Panc1 (cell line): ENCODE results near the gene SLC34A1. TPM values are rescaled to one million over a fixed set of nuclear protein-coding genes. Genes with fewer than 3 reads are reported as not detected.
A peak's percentile ranks its signal among the peaks of the same experiment; 100 is the strongest.

Experiments used
- ATAC-seq: fragments of 200-7000 bp; cut with Tn5 transposase; 2 replicates; pipeline ENCODE4 v1.9.1; 2020; ENCODE audit warnings: mild to moderate bottlenecking, moderate library complexity
- BruUV-seq: library from RNA; stranded (reverse); fragments of 400-500 nt; replicated peaks from 2 replicates; lab custom pipeline; 2021; lab: Mats Ljungman, UMichigan
- CTCF ChIA-PET: fragments of 300-600 bp; sonication (Branson Sonifier 250); formaldehyde crosslinking; loops from one replicate; lab custom pipeline; 2022; ENCODE audit warnings: antibody characterized with exemption; lab: Charles Lee
- POLR2A ChIA-PET: fragments of 300-600 bp; sonication (Branson Sonifier 250); formaldehyde crosslinking; loops from one replicate; lab custom pipeline; 2022; ENCODE audit warnings: antibody characterized with exemption; lab: Charles Lee
- DNase-seq: peaks from one replicate; pipeline ENCODE4 v3.0.0-alpha.2; 2010; ENCODE audit warnings: low read depth, low spot score
- H3K27ac ChIP-seq: 2 replicates; pipeline ENCODE4 v1.5.1; 2011; ENCODE audit warnings: mild to moderate bottlenecking, low read length, inconsistent platforms
- H3K27me3 ChIP-seq: fragments of 200-500 bp; sonication (Bioruptor generic); 2 replicates; pipeline ENCODE4 v1.6.0; 2014; ENCODE audit warnings: low read length, inconsistent platforms; ENCODE audit not compliant: control insufficient read depth, insufficient read depth
- H3K36me3 ChIP-seq: fragments of 200-500 bp; sonication (Bioruptor generic); 2 replicates; pipeline ENCODE4 v1.5.1; 2014; ENCODE audit warnings: inconsistent platforms, mild to moderate bottlenecking, low read length, moderate library complexity; ENCODE audit not compliant: control insufficient read depth, insufficient read depth
- H3K4me1 ChIP-seq: 2 replicates; pipeline ENCODE4 v1.5.1; 2011; ENCODE audit warnings: inconsistent platforms, mild to moderate bottlenecking, low read length, moderate library complexity; ENCODE audit not compliant: control insufficient read depth, insufficient read depth
- H3K4me3 ChIP-seq, 2 experiments: 2 replicates each; pipeline ENCODE4 v1.5.1; 2011 to 2012; ENCODE audit warnings: low read depth in 2 of 2, low read length in 2 of 2, mild to moderate bottlenecking in 2 of 2, inconsistent platforms in 1 of 2, moderate library complexity in 1 of 2
- H3K9me3 ChIP-seq: fragments of 200-500 bp; sonication (Bioruptor generic); 2 replicates; pipeline ENCODE4 v1.5.1; 2014; ENCODE audit warnings: low read depth, mild to moderate bottlenecking, inconsistent platforms, low read length, moderate library complexity; ENCODE audit not compliant: control insufficient read depth, insufficient read depth
- POLR2AphosphoS5 ChIP-seq: IDR thresholded peaks from 2 replicates; pipeline ENCODE4 v1.6.1; 2012; ENCODE audit warnings: mild to moderate bottlenecking, low read depth, low read length, moderate library complexity
- SIN3A ChIP-seq: IDR thresholded peaks from 2 replicates; pipeline ENCODE4 v1.6.1; 2012; ENCODE audit warnings: low read depth, mild to moderate bottlenecking, low read length, moderate library complexity, borderline replicate concordance; ENCODE audit not compliant: insufficient read depth
- TCF7L2 ChIP-seq: IDR thresholded peaks from 2 replicates; pipeline ENCODE4 v1.6.1; 2011; ENCODE audit warnings: mild to moderate bottlenecking, low read depth, low read length, inconsistent platforms
- in situ Hi-C: cut with HindIII; loops from 2 replicates; pipeline ENCODE4 v1.10.0; 2016; ENCODE audit warnings: low sequenced_read_pairs, low pct_unique_long_range_greater_than_20kb
- intact Hi-C: fragments of 100-400 bp; cut with micrococcal nuclease; formaldehyde crosslinking; loops from one replicate; pipeline ENCODE4 v1.10.0; 2022; ENCODE audit not compliant: unreplicated experiment
- total RNA-seq: library from RNA; stranded (reverse); gene quantifications from one replicate; pipeline ENCODE4 v1.2.1, GENCODE V29; 2021; ENCODE audit not compliant: unreplicated experiment
- TF ChIP-seq, protein P1 (sequence below), 2 experiments: IDR thresholded peaks; 2 replicates each; pipeline ENCODE4 v1.6.1; 2011 to 2012; ENCODE audit warnings: low read depth in 2 of 2, control low read depth in 1 of 2, low read length in 1 of 2, mild to moderate bottlenecking in 1 of 2, moderate library complexity in 1 of 2; ENCODE audit not compliant: insufficient read depth in 1 of 2
- TF ChIP-seq, protein P2 (sequence below): fragments of 450-650 bp; IDR thresholded peaks from 2 replicates; pipeline ENCODE4 v1.5.1; 2017; ENCODE audit warnings: mild to moderate bottlenecking

SLC34A1 gene
- total RNA-seq, 1 experiment from 2014 or later, result not detected

DNA sequence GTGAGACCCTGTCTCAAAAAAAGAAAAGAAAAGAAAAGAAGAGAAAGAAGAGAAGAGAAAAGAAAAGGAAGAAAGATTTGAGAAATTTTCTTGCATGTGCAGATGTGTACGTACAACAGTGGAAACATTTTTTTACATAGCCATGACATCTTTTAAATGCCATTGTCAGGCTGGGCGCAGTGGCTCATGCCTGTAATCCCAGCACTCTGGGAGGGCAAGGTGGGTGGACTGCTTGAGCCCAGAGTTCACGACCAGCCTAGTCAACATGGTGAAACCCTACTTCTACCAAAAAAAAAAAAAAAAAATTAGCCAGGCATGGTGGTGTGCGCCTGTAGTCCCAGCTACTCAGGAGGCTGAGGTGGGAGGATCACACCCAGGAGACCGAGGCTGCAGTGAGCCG, 39.3 kb upstream of the SLC34A1 start:
- TF ChIP-seq POLR2AphosphoS5, result no peak
- DNase-seq (no peak), ATAC-seq (no peak)
- in situ Hi-C loops (no loop called here), intact Hi-C loops (no loop called here)
- Histone ChIP-seq H3K4me1 (peaks cover 15% of the 10 kb centered on the region), H3K36me3 (peaks cover 7% of the 10 kb centered on the region), H3K4me3 (no peak overlapping the region), H3K9me3 (no peaks in the 10 kb centered on the region), H3K27ac (no peak overlapping the region), H3K27me3 (no peaks in the 10 kb centered on the region)
- no TSS peak for BruUV-seq
- ChIA-PET POLR2A (no interaction called here), CTCF (no interaction called here)

DNA sequence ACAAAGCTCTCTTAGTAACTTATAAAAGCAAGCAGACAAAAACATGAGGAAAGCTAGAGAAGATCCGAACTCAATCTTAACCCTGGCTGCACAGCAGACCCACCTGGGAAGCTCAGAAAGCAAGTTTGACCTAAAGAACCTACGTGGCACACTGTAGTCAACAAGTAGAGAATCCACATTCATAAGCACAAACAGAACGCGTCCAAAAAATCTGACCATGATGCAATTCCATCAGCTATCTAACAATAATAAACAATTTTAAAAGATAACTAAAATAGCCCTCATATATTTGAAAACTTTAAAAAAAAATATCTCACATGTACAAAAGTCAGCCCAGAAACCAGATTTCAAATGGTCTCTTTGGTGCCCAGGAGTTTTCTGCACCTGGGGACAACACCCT, 37.4 kb upstream of the SLC34A1 start:
- H3K4me1 ChIP-seq, result peaks cover 23% of the 10 kb centered on the region
- H3K9me3 ChIP-seq, result no peaks in the 10 kb centered on the region
- intact Hi-C loops, result no loop called here
- peaks cover under 1% of the 10 kb centered on the region; the same call in 1 of the 2 replicates for H3K36me3 ChIP-seq
- no peak overlapping the region for H3K27ac ChIP-seq
- TF ChIP-seq TCF7L2 (no peak), POLR2AphosphoS5 (no peak), SIN3A (no peak)
- TF ChIP-seq, protein P1, sequence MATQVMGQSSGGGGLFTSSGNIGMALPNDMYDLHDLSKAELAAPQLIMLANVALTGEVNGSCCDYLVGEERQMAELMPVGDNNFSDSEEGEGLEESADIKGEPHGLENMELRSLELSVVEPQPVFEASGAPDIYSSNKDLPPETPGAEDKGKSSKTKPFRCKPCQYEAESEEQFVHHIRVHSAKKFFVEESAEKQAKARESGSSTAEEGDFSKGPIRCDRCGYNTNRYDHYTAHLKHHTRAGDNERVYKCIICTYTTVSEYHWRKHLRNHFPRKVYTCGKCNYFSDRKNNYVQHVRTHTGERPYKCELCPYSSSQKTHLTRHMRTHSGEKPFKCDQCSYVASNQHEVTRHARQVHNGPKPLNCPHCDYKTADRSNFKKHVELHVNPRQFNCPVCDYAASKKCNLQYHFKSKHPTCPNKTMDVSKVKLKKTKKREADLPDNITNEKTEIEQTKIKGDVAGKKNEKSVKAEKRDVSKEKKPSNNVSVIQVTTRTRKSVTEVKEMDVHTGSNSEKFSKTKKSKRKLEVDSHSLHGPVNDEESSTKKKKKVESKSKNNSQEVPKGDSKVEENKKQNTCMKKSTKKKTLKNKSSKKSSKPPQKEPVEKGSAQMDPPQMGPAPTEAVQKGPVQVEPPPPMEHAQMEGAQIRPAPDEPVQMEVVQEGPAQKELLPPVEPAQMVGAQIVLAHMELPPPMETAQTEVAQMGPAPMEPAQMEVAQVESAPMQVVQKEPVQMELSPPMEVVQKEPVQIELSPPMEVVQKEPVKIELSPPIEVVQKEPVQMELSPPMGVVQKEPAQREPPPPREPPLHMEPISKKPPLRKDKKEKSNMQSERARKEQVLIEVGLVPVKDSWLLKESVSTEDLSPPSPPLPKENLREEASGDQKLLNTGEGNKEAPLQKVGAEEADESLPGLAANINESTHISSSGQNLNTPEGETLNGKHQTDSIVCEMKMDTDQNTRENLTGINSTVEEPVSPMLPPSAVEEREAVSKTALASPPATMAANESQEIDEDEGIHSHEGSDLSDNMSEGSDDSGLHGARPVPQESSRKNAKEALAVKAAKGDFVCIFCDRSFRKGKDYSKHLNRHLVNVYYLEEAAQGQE (IDR thresholded peaks at IDR 0.05; ENCODE audit: insufficient read depth in 1 of 2, low read depth in 2 of 2, low read length in 1 of 2), result no peak
- TF ChIP-seq, protein P2, sequence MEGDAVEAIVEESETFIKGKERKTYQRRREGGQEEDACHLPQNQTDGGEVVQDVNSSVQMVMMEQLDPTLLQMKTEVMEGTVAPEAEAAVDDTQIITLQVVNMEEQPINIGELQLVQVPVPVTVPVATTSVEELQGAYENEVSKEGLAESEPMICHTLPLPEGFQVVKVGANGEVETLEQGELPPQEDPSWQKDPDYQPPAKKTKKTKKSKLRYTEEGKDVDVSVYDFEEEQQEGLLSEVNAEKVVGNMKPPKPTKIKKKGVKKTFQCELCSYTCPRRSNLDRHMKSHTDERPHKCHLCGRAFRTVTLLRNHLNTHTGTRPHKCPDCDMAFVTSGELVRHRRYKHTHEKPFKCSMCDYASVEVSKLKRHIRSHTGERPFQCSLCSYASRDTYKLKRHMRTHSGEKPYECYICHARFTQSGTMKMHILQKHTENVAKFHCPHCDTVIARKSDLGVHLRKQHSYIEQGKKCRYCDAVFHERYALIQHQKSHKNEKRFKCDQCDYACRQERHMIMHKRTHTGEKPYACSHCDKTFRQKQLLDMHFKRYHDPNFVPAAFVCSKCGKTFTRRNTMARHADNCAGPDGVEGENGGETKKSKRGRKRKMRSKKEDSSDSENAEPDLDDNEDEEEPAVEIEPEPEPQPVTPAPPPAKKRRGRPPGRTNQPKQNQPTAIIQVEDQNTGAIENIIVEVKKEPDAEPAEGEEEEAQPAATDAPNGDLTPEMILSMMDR, result no peak
- in situ Hi-C loops, result no loop called here
- ChIA-PET CTCF (no interaction called here), POLR2A (interaction anchor here (0.6 kb wide), 3 partner anchors 67 to 343 kb away, joined by 4 to 6 read pairs (median 4); no protein-coding TSS in a partner anchor)
- no peak overlapping the region for H3K4me3 ChIP-seq
- H3K27me3 ChIP-seq, result no peaks in the 10 kb centered on the region
- DNase-seq, result no peak
- BruUV-seq, result no TSS peak
- no peak for ATAC-seq

DNA sequence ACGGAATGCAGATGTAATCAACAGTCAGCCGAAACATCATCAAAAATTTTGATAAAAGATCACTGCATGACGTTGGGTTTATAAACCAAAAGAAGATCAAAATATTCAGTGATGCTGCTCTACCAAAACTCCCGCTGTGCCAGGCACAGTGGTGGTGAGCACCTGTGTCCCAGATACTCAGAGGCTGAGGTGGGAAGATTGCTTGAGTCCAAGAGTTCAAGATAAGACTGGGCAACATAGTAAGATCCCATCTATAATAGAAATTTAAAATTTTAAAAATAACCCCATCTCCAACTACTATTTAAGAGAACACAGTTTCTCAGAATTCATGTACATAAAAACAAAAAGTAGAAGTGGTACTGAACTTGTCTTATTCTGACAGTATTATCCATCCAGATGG, 36.5 kb upstream of the SLC34A1 start:
- Histone ChIP-seq H3K27ac (no peak overlapping the region), H3K9me3 (no peaks in the 10 kb centered on the region), H3K4me1 (peaks cover 23% of the 10 kb centered on the region), H3K27me3 (no peaks in the 10 kb centered on the region), H3K36me3 (no peaks in the 10 kb centered on the region), H3K4me3 (no peak overlapping the region)
- TF ChIP-seq, protein P1 (IDR thresholded peaks at IDR 0.05; ENCODE audit: insufficient read depth in 1 of 2, low read depth in 2 of 2, low read length in 1 of 2), result no peak
- TF ChIP-seq POLR2AphosphoS5 (no peak), SIN3A (no peak), TCF7L2 (no peak)
- TF ChIP-seq, protein P2, result no peak
- TSS peak; percentile 7 for BruUV-seq
- intact Hi-C loops, result no loop called here
- POLR2A ChIA-PET, result no interaction called here
- no peak for ATAC-seq
- CTCF ChIA-PET, result no interaction called here
- DNase-seq, result no peak
- in situ Hi-C loops, result no loop called here
